ENCODE results near the gene PLEKHA1. TPM values are rescaled to one million over a fixed set of nuclear protein-coding genes. Genes with fewer than 3 reads are reported as not detected.

PLEKHA1 gene
- total RNA-seq, 4 donors from 2014 or later, result 22.6 to 35.4 (median 32.7) TPM

DNA sequence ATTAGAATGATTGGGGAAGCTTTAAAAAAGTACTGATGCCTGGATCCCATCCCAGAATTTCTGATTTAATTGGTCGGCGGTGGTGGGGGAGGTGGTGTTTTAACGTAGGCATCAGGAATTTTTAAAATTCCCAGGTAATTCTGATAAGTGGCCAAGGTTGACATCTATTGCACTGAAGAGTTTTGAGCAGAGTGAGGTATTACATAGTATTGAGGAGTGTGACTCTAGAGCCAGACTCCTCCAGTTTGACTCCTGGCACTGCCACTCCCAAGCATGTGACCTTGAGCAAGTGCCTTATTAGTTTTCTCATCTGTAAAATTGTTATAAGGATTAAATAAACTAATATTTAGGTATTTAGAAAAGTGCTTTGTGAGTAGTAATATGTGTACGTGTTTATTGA, 6.2 kb downstream of the PLEKHA1 start:
- TF ChIP-seq, protein P1, sequence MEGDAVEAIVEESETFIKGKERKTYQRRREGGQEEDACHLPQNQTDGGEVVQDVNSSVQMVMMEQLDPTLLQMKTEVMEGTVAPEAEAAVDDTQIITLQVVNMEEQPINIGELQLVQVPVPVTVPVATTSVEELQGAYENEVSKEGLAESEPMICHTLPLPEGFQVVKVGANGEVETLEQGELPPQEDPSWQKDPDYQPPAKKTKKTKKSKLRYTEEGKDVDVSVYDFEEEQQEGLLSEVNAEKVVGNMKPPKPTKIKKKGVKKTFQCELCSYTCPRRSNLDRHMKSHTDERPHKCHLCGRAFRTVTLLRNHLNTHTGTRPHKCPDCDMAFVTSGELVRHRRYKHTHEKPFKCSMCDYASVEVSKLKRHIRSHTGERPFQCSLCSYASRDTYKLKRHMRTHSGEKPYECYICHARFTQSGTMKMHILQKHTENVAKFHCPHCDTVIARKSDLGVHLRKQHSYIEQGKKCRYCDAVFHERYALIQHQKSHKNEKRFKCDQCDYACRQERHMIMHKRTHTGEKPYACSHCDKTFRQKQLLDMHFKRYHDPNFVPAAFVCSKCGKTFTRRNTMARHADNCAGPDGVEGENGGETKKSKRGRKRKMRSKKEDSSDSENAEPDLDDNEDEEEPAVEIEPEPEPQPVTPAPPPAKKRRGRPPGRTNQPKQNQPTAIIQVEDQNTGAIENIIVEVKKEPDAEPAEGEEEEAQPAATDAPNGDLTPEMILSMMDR (IDR thresholded peaks at IDR 0.05; ENCODE audit: low read depth), result no peak

DNA sequence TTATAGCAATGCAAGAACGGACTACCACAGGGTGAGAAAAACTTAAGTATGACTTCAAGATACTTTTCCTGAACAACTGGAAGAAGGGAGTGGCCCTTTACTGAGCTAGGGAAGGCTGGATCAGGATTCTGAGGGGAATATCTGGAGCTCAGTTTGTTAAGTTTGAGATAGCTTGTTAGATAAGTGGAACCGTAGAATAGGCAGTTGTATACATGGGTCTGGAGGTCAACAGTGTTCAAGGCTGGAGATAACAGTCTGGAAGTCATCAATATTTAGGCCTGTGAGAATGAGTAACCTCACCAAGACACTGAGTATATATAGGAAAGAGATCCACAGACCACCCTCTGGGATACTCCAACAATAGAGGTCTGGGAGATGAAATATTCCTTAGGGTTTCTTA, 7.2 kb downstream of the PLEKHA1 start:
- TF ChIP-seq, protein P1 (IDR thresholded peaks at IDR 0.05; ENCODE audit: low read depth), result no peak

GRCh38 chr10:122386514-122386913, 12.0 kb downstream of the PLEKHA1 start:
- TF ChIP-seq, protein P1 (IDR thresholded peaks at IDR 0.05; ENCODE audit: low read depth), result no peak

GRCh38 chr10:122387572-122387971, 13.1 kb downstream of the PLEKHA1 start:
- TF ChIP-seq, protein P1 (IDR thresholded peaks at IDR 0.05; ENCODE audit: low read depth), result no peak

- TF ChIP-seq, protein P1 (IDR thresholded peaks at IDR 0.05; ENCODE audit: low read depth), result no peak
Measured at GRCh38 chr10:122388287-122388997, 13.9 kb downstream of the PLEKHA1 start.

DNA sequence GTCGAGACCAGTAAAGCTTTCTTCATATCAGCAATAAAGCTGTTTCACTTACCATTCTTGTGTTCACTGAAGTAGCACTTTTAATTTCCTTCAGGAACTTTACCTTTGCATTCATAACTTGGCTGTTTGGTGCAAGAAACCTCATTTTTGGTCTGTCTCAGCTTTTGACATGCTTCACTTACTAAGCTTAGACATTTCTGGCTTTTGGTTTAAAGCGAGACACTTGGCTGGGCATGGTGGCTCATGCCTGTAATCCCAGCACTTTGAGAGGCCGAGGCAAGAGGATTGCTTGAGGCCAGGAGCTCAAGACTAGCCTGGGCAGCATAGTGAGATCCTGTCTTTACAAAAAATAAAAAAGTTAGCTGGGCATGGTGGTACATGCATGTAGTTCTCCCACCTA, 15.8 kb downstream of the PLEKHA1 start:
- TF ChIP-seq, protein P1 (IDR thresholded peaks at IDR 0.05; ENCODE audit: low read depth), result no peak

DNA sequence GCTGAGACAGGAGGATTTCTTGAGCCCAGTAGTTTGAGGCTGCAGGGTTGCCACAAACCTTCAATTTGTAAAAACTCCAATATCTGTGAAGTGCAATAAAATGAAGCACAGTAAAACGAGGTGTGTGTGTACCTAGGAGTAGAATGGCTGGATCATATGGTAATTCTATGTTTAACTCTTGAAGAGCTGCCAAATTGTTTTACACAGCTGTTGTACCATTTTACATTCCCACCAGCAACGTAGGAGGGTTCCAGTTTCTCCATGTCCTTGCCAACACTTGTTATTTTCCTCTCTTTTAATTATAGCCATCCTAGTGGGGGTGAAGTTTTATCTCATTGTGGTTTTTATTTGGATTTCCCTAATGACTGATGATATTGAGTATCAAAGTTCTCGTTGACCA, 16.2 kb downstream of the PLEKHA1 start:
- TF ChIP-seq, protein P1 (IDR thresholded peaks at IDR 0.05; ENCODE audit: low read depth), result no peak
